Smooth muscle cell of the umbilical artery (primary cell): Measurements from ENCODE around the gene ROM1. TPM values are rescaled to one million over a fixed set of nuclear protein-coding genes. Genes with fewer than 3 reads are reported as not detected.

Experiments
- total RNA-seq: library from RNA; depleted of rRNA; stranded (reverse); fragments of >200 nt; gene quantifications from 2 replicates; pipeline ENCODE4 v1.2.3, GENCODE V29; 2014

ROM1 gene, protein sequence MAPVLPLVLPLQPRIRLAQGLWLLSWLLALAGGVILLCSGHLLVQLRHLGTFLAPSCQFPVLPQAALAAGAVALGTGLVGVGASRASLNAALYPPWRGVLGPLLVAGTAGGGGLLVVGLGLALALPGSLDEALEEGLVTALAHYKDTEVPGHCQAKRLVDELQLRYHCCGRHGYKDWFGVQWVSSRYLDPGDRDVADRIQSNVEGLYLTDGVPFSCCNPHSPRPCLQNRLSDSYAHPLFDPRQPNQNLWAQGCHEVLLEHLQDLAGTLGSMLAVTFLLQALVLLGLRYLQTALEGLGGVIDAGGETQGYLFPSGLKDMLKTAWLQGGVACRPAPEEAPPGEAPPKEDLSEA
- 2.5 and 3.9 TPM in 2 replicates for total RNA-seq

DNA sequence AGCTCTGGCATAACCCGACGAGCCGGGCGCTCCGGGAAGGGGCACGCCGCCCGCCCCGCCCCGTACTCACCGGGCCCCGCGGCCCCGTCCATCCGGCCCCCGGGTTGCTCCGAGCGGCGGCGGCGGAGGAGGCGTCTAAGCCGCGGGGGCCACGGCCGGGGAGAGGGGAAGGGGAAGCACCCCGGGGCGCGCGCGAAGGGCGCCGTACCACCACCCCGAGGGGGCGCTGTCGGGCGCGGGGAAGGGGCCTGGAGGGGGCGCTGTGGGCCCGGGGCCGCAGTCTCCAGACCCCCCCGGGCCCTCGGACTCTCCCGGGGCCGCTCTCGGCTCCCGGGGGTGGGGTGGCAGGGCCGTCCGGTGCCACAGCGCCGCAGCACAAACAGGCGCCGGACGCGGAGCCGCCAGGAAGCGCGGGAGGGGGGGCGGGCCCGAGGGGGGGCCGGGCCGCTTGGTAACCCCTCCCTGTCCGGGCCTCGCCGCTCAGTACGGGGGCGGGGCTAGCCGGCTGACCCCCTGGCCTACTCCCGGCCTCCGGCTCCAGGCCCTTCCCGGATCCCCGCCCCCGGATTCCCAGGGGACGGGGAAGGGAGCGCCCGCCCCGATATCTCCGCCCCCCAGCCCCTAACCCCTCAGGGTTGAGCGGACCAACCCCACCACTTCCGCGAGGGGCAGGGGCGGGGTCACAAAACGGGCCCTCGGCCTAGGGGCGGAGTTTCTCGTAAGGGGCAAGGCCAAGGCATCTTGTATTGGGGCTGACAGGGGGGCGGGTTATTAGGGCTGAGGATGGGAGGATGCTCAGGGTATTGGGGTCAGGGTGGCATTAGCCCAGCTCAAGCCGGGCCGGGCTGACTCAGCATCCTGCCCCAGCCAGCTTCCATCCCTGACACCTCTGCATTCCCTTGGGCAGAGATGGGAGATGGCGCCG lies at the start of gene ROM1, which contains the start of gene EML3:
ROM1 (plus strand) TSS at position 892 of the 925 bp plus-strand sequence; CDS start at position 917, 25 bp downstream.
EML3 (minus strand) TSS at position 410 of the 925 bp plus-strand sequence; CDS start at position 92, 318 bp downstream.

DNA sequence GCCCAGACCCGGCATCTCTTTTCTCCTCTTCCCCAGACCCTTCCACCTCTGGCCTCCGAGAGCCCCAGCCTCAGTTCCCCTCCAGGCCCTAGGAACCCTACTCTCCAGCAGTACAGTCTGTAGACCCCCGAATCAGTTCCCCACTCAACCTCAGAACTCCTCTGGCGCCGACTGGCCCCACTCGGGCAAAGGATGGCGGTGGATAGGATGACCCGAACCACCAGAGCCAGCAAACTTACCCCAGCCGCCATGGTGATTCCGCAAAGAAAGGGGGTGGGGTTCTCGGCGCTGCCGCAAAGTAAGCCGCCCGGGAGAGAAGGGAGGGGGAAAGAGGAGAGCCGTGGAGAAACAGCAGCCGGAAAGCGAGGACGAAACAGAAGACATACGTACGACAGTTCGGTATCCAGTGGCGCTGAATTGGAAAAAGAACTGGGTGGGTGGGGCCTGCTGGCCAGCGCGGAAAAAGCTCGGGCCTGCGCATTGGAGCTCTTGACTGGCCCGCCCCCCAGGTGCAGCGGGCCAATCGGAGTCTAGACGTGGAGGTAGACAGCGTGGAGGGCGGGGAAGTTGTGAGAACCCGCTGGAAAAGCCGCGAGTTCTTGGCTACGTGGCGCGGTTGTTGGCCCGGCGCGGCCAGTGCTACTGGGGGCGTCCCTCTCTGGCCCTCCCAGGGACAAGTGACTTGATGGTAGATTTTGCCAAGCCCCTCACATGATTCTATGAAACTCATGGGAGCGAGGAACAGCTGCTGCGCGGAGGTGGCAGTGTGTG lies 39.3 kb upstream of the ROM1 start, which contains the start of gene EEF1G:
EEF1G (minus strand) TSS at position 300 of the 771 bp plus-strand sequence; CDS start at position 251, 49 bp downstream.

DNA sequence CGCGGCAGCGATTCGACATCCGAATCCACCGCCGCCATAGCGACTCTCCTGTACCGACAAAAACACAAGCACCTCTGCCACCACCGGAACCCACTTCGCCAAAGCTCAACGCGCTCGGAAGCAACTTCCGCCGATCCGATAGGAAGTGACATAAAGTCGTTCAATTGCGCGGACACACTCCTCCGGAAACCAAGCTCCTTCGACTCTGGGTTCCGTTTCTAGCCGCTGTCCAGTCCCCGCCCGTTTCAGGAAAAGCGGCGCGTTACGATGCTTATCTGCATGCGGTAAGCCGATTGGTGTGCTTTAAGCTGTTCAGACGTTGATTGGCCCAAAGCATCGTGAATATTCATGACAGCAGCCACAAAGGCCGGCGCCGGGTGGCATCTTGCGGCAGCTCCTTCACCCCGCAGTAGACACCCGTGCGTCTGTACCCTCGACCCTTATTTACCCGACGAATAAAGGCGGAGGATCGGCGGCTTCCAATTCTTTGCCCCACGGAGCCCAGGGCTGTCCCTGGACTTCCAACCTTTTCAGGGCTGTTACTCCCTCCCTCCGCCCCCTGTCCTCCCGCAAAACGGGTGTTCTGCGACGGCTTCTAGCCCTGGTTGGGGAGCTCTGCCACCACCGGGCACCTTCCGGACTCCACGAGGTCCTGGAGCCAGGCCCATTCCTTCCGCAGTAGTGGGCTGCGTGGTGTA lies 21.5 kb upstream of the ROM1 start, which contains the start of gene TUT1:
TUT1 (minus strand) TSS at position 76 of the 698 bp plus-strand sequence; CDS start at position 38, 38 bp downstream.

DNA sequence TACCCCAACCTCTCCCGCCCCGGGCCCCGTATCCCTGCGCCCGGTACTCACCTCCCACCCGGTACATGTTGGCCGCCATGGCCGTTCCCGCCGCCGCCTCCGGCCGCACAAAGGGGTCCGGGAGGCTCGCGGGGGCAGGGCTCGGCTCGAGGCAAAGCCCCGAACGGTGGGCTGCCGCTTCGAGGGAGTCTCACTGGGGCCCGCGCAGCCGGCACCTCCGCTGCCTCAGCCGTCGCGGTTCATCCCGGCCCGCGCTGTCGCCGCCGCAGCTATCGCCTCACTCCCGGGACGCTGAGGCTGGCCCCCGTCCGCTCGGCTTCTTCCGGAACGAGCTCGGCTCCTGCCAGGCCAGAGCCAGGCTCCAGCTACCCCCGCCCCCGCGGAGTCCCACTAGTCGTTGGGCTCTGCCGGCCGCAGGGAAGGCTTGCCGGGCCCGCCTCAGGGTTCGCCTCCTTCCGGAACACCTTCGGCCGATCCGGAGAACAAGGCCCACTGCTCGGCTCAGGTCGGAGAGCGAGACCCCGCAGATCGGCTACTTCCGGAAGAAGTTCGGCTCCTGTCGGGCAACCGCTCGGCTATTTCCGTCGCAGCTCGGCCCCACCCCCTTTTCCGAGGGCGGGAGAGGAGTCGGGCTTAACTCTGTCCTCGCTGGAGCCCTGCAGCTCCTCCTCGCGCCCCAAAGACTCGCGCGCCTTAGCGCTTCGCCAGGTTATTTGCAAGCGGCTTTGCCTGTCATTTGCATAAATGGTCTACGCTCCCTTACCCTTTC lies 11.5 kb upstream of the ROM1 start, which contains the start of gene MTA2:
MTA2 (minus strand) TSS at position 494 of the 769 bp plus-strand sequence; CDS start at position 79, 415 bp downstream.

DNA sequence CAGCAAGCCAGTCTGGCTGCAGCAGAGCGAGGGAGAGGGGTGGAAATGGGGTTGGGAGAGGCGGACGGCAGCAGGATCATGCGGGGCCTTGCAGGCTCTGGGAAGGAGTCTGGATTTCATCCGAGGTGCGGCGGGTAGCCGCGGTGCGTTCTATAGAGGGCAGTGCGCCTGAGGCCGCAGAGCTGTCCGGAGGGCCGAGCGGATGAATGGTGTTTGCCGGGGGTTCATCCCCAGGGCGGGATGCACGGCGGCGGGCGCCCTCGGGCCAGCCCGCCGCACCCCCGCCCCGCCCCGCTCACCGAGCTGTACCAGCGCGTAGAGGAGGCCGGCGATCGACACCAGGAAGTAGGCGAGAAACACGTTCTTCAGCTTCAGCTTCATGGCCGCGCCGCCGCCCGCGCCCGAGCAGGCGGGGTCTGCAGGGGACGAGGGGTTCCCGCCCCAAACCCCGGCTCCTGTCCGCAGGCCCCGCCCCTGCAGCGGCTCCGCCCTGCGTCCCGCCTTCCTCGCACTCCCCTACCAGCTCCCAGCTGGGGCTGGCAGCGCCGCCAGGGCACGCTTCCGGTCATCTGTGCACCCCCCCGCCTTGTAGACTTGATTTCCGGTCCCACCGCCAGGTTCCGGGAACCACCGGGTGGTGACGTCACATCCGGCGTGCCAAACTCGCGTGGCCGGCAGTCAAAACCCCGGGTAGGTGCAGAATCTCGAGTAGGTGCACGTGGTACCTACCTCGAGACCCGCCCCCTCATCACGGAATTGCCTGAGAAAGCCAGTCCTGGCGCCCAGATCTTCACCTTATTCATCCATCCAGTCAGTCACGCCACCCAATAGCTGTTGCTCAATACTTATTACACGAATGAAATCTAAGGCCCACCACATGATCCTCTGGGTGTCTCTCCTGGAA lies 8.8 kb downstream of the ROM1 start, which contains the start of gene B3GAT3:
B3GAT3 (minus strand) TSS at position 420 of the 904 bp plus-strand sequence; CDS start at position 381, 39 bp downstream.

DNA sequence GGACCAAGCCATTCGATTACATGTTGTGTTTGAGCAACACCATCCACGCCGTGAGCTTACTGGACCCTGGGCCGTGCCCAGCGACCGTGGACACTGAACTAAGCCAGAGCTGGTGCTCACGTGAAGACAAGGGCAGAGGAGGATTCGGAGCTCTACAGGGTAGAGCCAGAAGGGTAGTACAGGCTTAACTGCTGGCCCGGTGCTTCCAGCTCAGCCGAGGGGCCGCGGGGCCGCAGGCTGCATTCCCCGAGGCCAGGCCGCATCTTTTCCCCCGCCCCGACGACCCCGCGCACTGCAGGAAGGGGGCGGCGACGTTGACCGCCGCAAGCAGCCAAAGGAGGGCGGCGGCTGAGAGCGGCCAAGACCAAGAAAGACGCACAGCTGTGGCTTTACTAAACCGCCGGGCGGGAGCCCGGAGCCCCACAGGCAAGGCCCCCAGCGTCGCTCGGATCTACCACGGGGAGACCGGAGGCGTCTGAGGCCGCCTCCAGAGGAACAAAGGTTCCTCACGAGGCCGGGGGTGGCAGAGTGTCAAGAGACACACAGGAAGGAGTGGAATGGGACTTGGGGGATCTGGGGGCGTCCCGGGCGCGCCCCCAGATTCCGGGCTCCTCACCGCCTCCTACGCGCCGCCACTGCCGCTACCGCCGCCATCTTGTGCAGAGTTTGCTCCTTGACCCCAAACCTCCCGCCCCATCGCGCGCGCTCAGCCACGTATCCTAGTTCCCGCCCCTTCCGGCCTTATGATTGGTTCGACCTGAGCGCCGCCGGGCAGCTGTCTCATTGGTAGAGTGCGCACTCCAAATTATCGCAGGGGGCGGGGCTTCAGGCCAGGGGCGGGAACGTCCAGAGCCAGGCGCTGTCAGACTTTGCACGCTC lies 33.1 kb downstream of the ROM1 start, which contains the start of gene GANAB:
GANAB (minus strand) TSS at position 668 of the 879 bp plus-strand sequence; CDS start at position 654, 14 bp downstream.

Other genes with a start within 250 kb of the ROM1 start
- not detected in 2 replicates for gene SCGB1A1, start 194.2 kb upstream of the ROM1 start, total RNA-seq
- gene AHNAK, start 66.5 kb upstream of the ROM1 start, total RNA-seq, result 313 and 660 TPM in 2 replicates
- gene EEF1G, start 39.4 kb upstream of the ROM1 start, total RNA-seq, result 1,165 and 1,500 TPM in 2 replicates
- 6.5 and 10.7 TPM in 2 replicates for gene TUT1, start 21.7 kb upstream of the ROM1 start, total RNA-seq
- 92.3 and 107 TPM in 2 replicates for gene MTA2, start 11.4 kb upstream of the ROM1 start, total RNA-seq
- gene EML3, start 482 bp upstream of the ROM1 start, total RNA-seq, result 24.5 and 24.6 TPM in 2 replicates
- gene B3GAT3, start 8.7 kb downstream of the ROM1 start, total RNA-seq, result 61.5 and 63.5 TPM in 2 replicates
- gene GANAB, start 33.4 kb downstream of the ROM1 start, total RNA-seq, result 505 and 539 TPM in 2 replicates
- 19.6 and 27.1 TPM in 2 replicates for gene INTS5, start 40.0 kb downstream of the ROM1 start, total RNA-seq
- 17.2 and 17.9 TPM in 2 replicates for gene C11orf98, start 52.0 kb downstream of the ROM1 start, total RNA-seq
- 3.5 and 7.4 TPM in 2 replicates for gene CSKMT, start 52.1 kb downstream of the ROM1 start, total RNA-seq
- 3.8 and 6.8 TPM in 2 replicates for gene UQCC3, start 58.4 kb downstream of the ROM1 start, total RNA-seq
- 4.5 and 4.6 TPM in 2 replicates for gene LBHD1, start 59.0 kb downstream of the ROM1 start, total RNA-seq
- gene UBXN1, start 65.8 kb downstream of the ROM1 start, total RNA-seq, result 77.0 and 96.5 TPM in 2 replicates
- 0.23 and 0.59 TPM in 2 replicates for gene LRRN4CL, start 76.3 kb downstream of the ROM1 start, total RNA-seq
- gene BSCL2, start 94.2 kb downstream of the ROM1 start, total RNA-seq, result 41.1 and 119 TPM in 2 replicates
- not detected in 2 replicates for gene GNG3, start 94.4 kb downstream of the ROM1 start, total RNA-seq
- 14.3 and 18.0 TPM in 2 replicates for gene HNRNPUL2, start 114.2 kb downstream of the ROM1 start, total RNA-seq
- gene TTC9C, start 115.2 kb downstream of the ROM1 start, total RNA-seq, result 29.4 and 32.7 TPM in 2 replicates
- gene ZBTB3, start 140.9 kb downstream of the ROM1 start, total RNA-seq, result 8.2 and 11.9 TPM in 2 replicates
- gene POLR2G, start 148.3 kb downstream of the ROM1 start, total RNA-seq, result 39.2 and 59.7 TPM in 2 replicates
- gene TAF6L, start 158.1 kb downstream of the ROM1 start, total RNA-seq, result 15.6 and 23.8 TPM in 2 replicates
- 28.9 and 42.5 TPM in 2 replicates for gene TMEM179B, start 174.1 kb downstream of the ROM1 start, total RNA-seq
- 16.1 and 22.6 TPM in 2 replicates for gene TMEM223, start 178.7 kb downstream of the ROM1 start, total RNA-seq
- gene NXF1, start 192.2 kb downstream of the ROM1 start, total RNA-seq, result 21.1 and 49.2 TPM in 2 replicates
- 35.9 and 36.6 TPM in 2 replicates for gene STX5, start 218.8 kb downstream of the ROM1 start, total RNA-seq
- not detected in 2 replicates for gene TEX54, start 219.6 kb downstream of the ROM1 start, total RNA-seq
- 36.8 and 53.0 TPM in 2 replicates for gene WDR74, start 226.3 kb downstream of the ROM1 start, total RNA-seq